Thyroid gland (tissue), 4 donors: ENCODE measurements around the gene CASR.

Source experiments
- CTCF ChIP-seq, 6 experiments: fragments of 200-600 bp in 3 of 6; fragments of 450-650 bp in 3 of 6; sonication (generic) in 3 of 6; IDR thresholded peaks; one replicate each; pipeline ENCODE4 v1.5.1; 2016 to 2019; ENCODE audit warnings: antibody characterized with exemption in 6 of 6, mild to moderate bottlenecking in 2 of 6, inconsistent platforms in 1 of 6, moderate library complexity in 1 of 6
- POLR2A ChIP-seq, 2 donors: fragments of 450-650 bp; IDR thresholded peaks; one replicate each; pipeline ENCODE4 v1.6.1; 2017; ENCODE audit warnings: antibody characterized with exemption in 2 of 2, mild to moderate bottlenecking in 2 of 2, moderate library complexity in 1 of 2

- TF ChIP-seq CTCF (IDR thresholded peaks at IDR 0.05) (no peak), POLR2A (IDR thresholded peaks at IDR 0.05) (no peak)
Observed at GRCh38 chr3:122281891-122282290, 98.4 kb downstream of the CASR start.
